ENCODE results near the gene CTIF. TPM values are rescaled to one million over a fixed set of nuclear protein-coding genes. Genes with fewer than 3 reads are reported as not detected.

CTIF gene
- total and polyA plus RNA-seq, 2 experiments from 2014 or later, result 8.6 to 14.4 TPM

DNA sequence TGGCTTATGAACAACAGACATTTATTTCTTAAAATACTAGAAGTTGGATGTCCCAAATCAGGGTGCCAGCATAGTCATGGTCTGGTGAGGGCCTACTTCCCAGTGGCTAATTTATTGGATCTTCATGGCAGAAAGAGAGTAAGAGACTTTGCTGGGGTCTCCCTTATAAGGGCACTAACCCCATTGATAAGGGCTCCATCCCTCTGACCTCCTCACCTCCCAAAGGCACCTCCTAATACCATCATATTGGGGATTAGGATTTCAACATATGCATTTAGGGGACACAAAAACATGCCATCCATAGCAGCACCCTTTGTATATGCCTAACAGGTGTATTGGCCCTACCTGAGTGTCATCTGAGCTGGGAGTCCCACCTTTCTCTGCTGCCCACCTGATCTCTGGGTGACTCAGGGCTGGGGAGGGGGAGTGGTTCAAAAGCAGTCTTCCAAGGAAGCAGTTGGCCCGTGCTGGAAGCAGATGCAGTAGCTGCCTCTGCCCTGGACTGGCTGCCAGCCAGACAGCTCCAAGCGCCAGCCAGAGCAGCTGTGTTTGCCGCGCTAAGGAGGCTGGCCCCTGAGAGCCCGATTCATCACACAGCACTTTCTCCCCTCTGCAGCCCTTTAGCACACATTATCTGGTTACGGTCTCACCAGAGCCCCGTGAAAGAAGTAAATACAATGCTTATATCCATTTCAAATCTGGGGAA lies 327.4 kb downstream of the CTIF start (continued):
- TF ChIP-seq, protein P1, sequence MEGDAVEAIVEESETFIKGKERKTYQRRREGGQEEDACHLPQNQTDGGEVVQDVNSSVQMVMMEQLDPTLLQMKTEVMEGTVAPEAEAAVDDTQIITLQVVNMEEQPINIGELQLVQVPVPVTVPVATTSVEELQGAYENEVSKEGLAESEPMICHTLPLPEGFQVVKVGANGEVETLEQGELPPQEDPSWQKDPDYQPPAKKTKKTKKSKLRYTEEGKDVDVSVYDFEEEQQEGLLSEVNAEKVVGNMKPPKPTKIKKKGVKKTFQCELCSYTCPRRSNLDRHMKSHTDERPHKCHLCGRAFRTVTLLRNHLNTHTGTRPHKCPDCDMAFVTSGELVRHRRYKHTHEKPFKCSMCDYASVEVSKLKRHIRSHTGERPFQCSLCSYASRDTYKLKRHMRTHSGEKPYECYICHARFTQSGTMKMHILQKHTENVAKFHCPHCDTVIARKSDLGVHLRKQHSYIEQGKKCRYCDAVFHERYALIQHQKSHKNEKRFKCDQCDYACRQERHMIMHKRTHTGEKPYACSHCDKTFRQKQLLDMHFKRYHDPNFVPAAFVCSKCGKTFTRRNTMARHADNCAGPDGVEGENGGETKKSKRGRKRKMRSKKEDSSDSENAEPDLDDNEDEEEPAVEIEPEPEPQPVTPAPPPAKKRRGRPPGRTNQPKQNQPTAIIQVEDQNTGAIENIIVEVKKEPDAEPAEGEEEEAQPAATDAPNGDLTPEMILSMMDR (conservative IDR thresholded peaks at IDR 0.05; ENCODE audit: low read depth in 2 of 2), result no peak
- no peak for TF ChIP-seq ZNF114 (CRISPR knock-in tag; IDR thresholded peaks at IDR 0.05)
- no peak for TF ChIP-seq CREB1 (CRISPR knock-in tag; IDR thresholded peaks at IDR 0.05; ENCODE audit: low read depth)

DNA sequence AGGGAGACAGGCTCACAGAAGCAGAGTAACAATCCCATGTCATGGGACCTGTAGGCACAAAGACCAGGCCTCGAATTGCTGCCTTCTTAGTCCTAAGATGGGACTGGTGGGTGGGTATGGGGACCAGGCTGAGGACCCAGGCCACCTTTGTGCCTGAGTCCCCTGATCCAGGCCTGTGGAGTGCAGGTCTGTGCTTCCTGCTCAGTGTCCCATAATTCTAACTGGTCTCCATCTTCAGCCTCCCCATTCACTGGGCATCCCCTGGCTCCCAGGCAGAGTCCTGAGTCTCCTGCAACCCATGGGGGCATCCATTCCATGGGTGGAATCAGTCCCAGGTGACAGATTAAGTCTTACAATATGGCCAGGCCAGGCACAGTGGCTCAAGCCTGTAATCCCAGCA lies 328.0 kb downstream of the CTIF start:
- Histone ChIP-seq H3K36me3 (ENCODE audit: insufficient read depth) (no peaks in the 10 kb centered on the region), H3K4me1 (ENCODE audit: insufficient read depth) (no peaks in the 10 kb centered on the region), H3K4me2 (no peak overlapping the region), H3K27ac (ENCODE audit: low read depth) (no peak overlapping the region), H3K27me3 (ENCODE audit: insufficient read depth) (no peaks in the 10 kb centered on the region), H3K9me2 (ENCODE audit: insufficient read depth) (no peaks in the 10 kb centered on the region), H3F3A (replicated peaks; ENCODE audit: low read depth) (no peaks in the 10 kb centered on the region), H2AFZ (no peak overlapping the region), H3K79me2 (replicated peaks; ENCODE audit: insufficient read depth) (no peaks in the 10 kb centered on the region), H3K4me3 (no peak overlapping the region), H4K20me1 (replicated peaks; ENCODE audit: insufficient read depth) (no peaks in the 10 kb centered on the region)
- Mint-ChIP-seq H3K27ac (no peak overlapping the region), H3K4me1 (no peaks in the 10 kb centered on the region; the same call in 1 of the 3 replicates), H3K36me3 (ENCODE audit: low read depth) (no peaks in the 10 kb centered on the region), H3K27me3 (ENCODE audit: insufficient read depth, low read depth, poor library complexity) (peaks cover 16% of the 10 kb centered on the region), H3K9me3 (no peaks in the 10 kb centered on the region; the same call in 2 of the 3 replicates), H3K4me3 (no peak overlapping the region)
- DNase-seq (ENCODE audit: low spot score) (no peak), ATAC-seq (no peak)
- TF ChIP-seq NANOG (IDR thresholded peaks at IDR 0.05; ENCODE audit: borderline replicate concordance) (no peak), EZH2phosphoT487 (IDR thresholded peaks at IDR 0.05; ENCODE audit: unreplicated experiment) (no peak), STAT1 (IDR thresholded peaks at IDR 0.05; ENCODE audit: unreplicated experiment) (no peak)
- TF ChIP-seq, protein P2, sequence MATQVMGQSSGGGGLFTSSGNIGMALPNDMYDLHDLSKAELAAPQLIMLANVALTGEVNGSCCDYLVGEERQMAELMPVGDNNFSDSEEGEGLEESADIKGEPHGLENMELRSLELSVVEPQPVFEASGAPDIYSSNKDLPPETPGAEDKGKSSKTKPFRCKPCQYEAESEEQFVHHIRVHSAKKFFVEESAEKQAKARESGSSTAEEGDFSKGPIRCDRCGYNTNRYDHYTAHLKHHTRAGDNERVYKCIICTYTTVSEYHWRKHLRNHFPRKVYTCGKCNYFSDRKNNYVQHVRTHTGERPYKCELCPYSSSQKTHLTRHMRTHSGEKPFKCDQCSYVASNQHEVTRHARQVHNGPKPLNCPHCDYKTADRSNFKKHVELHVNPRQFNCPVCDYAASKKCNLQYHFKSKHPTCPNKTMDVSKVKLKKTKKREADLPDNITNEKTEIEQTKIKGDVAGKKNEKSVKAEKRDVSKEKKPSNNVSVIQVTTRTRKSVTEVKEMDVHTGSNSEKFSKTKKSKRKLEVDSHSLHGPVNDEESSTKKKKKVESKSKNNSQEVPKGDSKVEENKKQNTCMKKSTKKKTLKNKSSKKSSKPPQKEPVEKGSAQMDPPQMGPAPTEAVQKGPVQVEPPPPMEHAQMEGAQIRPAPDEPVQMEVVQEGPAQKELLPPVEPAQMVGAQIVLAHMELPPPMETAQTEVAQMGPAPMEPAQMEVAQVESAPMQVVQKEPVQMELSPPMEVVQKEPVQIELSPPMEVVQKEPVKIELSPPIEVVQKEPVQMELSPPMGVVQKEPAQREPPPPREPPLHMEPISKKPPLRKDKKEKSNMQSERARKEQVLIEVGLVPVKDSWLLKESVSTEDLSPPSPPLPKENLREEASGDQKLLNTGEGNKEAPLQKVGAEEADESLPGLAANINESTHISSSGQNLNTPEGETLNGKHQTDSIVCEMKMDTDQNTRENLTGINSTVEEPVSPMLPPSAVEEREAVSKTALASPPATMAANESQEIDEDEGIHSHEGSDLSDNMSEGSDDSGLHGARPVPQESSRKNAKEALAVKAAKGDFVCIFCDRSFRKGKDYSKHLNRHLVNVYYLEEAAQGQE (IDR thresholded peaks at IDR 0.05; ENCODE audit: unreplicated experiment), result no peak
- TF ChIP-seq, protein P3, sequence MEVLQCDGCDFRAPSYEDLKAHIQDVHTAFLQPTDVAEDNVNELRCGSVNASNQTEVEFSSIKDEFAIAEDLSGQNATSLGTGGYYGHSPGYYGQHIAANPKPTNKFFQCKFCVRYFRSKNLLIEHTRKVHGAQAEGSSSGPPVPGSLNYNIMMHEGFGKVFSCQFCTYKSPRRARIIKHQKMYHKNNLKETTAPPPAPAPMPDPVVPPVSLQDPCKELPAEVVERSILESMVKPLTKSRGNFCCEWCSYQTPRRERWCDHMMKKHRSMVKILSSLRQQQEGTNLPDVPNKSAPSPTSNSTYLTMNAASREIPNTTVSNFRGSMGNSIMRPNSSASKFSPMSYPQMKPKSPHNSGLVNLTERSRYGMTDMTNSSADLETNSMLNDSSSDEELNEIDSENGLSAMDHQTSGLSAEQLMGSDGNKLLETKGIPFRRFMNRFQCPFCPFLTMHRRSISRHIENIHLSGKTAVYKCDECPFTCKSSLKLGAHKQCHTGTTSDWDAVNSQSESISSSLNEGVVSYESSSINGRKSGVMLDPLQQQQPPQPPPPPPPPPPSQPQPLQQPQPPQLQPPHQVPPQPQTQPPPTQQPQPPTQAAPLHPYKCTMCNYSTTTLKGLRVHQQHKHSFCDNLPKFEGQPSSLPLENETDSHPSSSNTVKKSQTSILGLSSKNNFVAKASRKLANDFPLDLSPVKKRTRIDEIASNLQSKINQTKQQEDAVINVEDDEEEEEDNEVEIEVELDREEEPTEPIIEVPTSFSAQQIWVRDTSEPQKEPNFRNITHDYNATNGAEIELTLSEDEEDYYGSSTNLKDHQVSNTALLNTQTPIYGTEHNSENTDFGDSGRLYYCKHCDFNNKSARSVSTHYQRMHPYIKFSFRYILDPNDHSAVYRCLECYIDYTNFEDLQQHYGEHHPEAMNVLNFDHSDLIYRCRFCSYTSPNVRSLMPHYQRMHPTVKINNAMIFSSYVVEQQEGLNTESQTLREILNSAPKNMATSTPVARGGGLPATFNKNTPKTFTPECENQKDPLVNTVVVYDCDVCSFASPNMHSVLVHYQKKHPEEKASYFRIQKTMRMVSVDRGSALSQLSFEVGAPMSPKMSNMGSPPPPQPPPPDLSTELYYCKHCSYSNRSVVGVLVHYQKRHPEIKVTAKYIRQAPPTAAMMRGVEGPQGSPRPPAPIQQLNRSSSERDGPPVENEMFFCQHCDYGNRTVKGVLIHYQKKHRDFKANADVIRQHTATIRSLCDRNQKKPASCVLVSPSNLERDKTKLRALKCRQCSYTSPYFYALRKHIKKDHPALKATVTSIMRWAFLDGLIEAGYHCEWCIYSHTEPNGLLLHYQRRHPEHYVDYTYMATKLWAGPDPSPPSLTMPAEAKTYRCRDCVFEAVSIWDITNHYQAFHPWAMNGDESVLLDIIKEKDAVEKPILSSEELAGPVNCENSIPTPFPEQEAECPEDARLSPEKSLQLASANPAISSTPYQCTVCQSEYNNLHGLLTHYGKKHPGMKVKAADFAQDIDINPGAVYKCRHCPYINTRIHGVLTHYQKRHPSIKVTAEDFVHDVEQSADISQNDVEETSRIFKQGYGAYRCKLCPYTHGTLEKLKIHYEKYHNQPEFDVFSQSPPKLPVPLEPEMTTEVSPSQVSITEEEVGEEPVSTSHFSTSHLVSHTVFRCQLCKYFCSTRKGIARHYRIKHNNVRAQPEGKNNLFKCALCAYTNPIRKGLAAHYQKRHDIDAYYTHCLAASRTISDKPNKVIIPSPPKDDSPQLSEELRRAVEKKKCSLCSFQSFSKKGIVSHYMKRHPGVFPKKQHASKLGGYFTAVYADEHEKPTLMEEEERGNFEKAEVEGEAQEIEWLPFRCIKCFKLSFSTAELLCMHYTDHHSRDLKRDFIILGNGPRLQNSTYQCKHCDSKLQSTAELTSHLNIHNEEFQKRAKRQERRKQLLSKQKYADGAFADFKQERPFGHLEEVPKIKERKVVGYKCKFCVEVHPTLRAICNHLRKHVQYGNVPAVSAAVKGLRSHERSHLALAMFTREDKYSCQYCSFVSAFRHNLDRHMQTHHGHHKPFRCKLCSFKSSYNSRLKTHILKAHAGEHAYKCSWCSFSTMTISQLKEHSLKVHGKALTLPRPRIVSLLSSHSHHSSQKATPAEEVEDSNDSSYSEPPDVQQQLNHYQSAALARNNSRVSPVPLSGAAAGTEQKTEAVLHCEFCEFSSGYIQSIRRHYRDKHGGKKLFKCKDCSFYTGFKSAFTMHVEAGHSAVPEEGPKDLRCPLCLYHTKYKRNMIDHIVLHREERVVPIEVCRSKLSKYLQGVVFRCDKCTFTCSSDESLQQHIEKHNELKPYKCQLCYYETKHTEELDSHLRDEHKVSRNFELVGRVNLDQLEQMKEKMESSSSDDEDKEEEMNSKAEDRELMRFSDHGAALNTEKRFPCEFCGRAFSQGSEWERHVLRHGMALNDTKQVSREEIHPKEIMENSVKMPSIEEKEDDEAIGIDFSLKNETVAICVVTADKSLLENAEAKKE (CRISPR knock-in tag; IDR thresholded peaks at IDR 0.05), result no peak
- TF ChIP-seq, protein P1 (conservative IDR thresholded peaks at IDR 0.05; ENCODE audit: low read depth in 2 of 2), result no peak
- TF ChIP-seq, protein P4, sequence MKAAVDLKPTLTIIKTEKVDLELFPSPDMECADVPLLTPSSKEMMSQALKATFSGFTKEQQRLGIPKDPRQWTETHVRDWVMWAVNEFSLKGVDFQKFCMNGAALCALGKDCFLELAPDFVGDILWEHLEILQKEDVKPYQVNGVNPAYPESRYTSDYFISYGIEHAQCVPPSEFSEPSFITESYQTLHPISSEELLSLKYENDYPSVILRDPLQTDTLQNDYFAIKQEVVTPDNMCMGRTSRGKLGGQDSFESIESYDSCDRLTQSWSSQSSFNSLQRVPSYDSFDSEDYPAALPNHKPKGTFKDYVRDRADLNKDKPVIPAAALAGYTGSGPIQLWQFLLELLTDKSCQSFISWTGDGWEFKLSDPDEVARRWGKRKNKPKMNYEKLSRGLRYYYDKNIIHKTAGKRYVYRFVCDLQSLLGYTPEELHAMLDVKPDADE (IDR thresholded peaks at IDR 0.05), result no peak
